Measurements from ENCODE around the gene UBL3.

DNA sequence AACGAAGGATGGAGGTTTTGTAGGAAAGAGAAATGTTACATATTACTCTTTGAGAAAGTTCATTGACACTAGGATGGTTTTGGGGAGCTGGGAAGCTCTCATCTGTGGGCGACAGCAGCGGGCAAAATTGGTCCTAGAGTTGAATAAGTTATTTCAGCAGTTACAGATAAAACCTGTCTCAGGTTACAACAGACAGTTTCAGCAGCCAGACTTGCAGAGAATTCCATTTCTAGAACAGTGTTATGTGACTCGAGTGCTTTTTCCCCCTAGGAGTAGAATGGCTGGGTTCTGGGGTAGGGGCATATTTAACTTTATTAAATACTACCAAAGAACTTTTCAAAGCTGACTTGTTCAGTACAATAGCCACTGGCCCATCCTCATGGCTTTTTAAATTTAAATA, 46.7 kb upstream of the UBL3 start:
- no peak for TF ChIP-seq EP300 (IDR thresholded peaks at IDR 0.05)
- TF ChIP-seq, protein P1, sequence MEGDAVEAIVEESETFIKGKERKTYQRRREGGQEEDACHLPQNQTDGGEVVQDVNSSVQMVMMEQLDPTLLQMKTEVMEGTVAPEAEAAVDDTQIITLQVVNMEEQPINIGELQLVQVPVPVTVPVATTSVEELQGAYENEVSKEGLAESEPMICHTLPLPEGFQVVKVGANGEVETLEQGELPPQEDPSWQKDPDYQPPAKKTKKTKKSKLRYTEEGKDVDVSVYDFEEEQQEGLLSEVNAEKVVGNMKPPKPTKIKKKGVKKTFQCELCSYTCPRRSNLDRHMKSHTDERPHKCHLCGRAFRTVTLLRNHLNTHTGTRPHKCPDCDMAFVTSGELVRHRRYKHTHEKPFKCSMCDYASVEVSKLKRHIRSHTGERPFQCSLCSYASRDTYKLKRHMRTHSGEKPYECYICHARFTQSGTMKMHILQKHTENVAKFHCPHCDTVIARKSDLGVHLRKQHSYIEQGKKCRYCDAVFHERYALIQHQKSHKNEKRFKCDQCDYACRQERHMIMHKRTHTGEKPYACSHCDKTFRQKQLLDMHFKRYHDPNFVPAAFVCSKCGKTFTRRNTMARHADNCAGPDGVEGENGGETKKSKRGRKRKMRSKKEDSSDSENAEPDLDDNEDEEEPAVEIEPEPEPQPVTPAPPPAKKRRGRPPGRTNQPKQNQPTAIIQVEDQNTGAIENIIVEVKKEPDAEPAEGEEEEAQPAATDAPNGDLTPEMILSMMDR (IDR thresholded peaks at IDR 0.05): no peak

Measured in ovary (tissue), 3 donors.